Mesenchymal stem cell (in vitro differentiated cells and primary cell): ENCODE measurements around the gene NOC3L.

Source experiments
- DNase-seq: peaks from one replicate; pipeline ENCODE4 v3.0.0-alpha.2; 2013
- H2AFZ ChIP-seq: one replicate; pipeline ENCODE4 v1.6.1; 2013; ENCODE audit warnings: low read depth, mild to moderate bottlenecking, control low read depth, inconsistent platforms, low read length, moderate library complexity
- H2AK5ac ChIP-seq: 2 replicates; pipeline ENCODE4 v1.6.1; 2013; ENCODE audit warnings: low read length, moderate library complexity, mild to moderate bottlenecking, inconsistent platforms; ENCODE audit not compliant: severe bottlenecking
- H2BK120ac ChIP-seq: one replicate; pipeline ENCODE4 v1.6.1; 2013; ENCODE audit warnings: low read depth, mild to moderate bottlenecking, inconsistent platforms, low read length, moderate library complexity
- H2BK12ac ChIP-seq, 2 experiments: one replicate each; pipeline ENCODE4 v1.6.1; 2013; ENCODE audit warnings: inconsistent platforms in 2 of 2, low read length in 2 of 2, mild to moderate bottlenecking in 2 of 2, moderate library complexity in 2 of 2, control low read depth in 1 of 2
- H2BK15ac ChIP-seq: one replicate; pipeline ENCODE4 v1.6.1; 2013; ENCODE audit warnings: mild to moderate bottlenecking, low read depth, inconsistent platforms; ENCODE audit not compliant: poor library complexity, severe bottlenecking
- H2BK5ac ChIP-seq: 2 replicates; pipeline ENCODE4 v1.6.1; 2013; ENCODE audit warnings: low read depth, mild to moderate bottlenecking, low read length, control low read depth, inconsistent platforms; ENCODE audit not compliant: poor library complexity, severe bottlenecking
- H3K14ac ChIP-seq, 2 experiments: one replicate each; pipeline ENCODE4 v1.6.1; 2013; ENCODE audit warnings: inconsistent platforms in 2 of 2, low read length in 2 of 2, control low read depth in 1 of 2, mild to moderate bottlenecking in 1 of 2, moderate library complexity in 1 of 2
- H3K18ac ChIP-seq, 2 experiments: one replicate each; pipeline ENCODE4 v1.6.1; 2013; ENCODE audit warnings: inconsistent platforms in 2 of 2, low read length in 2 of 2, control low read depth in 1 of 2, low read depth in 1 of 2, mild to moderate bottlenecking in 1 of 2
- H3K23ac ChIP-seq, 2 experiments: one replicate each; pipeline ENCODE4 v1.6.1; 2013; ENCODE audit warnings: inconsistent platforms in 2 of 2, low read length in 2 of 2, mild to moderate bottlenecking in 2 of 2, moderate library complexity in 2 of 2, control low read depth in 1 of 2
- H3K27ac ChIP-seq: 2 replicates; pipeline ENCODE4 v1.5.1; 2013; ENCODE audit warnings: mild to moderate bottlenecking, moderate library complexity, low read length, control low read depth, inconsistent platforms; ENCODE audit not compliant: poor library complexity, severe bottlenecking
- H3K27me3 ChIP-seq, 2 experiments: 2 replicates each; pipeline versions ENCODE4 v1.6.1 to v1.7.0; 2013; ENCODE audit warnings: low read length in 2 of 2, mild to moderate bottlenecking in 2 of 2, moderate library complexity in 2 of 2, control low read depth in 1 of 2, inconsistent platforms in 1 of 2; ENCODE audit not compliant: control insufficient read depth in 1 of 2, insufficient read depth in 1 of 2
- H3K36me3 ChIP-seq, 2 experiments: 2 replicates each; pipeline versions ENCODE4 v1.6.1 to v1.7.0; 2013; ENCODE audit warnings: low read length in 2 of 2, control low read depth in 1 of 2, inconsistent platforms in 1 of 2, low read depth in 1 of 2, mild to moderate bottlenecking in 1 of 2; ENCODE audit not compliant: insufficient read depth in 2 of 2, control insufficient read depth in 1 of 2
- H3K4ac ChIP-seq, 2 experiments: one replicate each; pipeline ENCODE4 v1.6.1; 2013; ENCODE audit warnings: inconsistent platforms in 2 of 2, low read length in 2 of 2, mild to moderate bottlenecking in 2 of 2, moderate library complexity in 2 of 2, control low read depth in 1 of 2, low read depth in 1 of 2
- H3K4me1 ChIP-seq: 2 replicates; pipeline ENCODE4 v1.6.1; 2013; ENCODE audit warnings: low read depth, low read length, control low read depth; ENCODE audit not compliant: control insufficient read depth, insufficient read depth
- H3K4me2 ChIP-seq: 2 replicates; pipeline ENCODE4 v1.6.1; 2013; ENCODE audit warnings: low read length, mild to moderate bottlenecking, inconsistent platforms; ENCODE audit not compliant: poor library complexity, severe bottlenecking
- H3K4me3 ChIP-seq, 2 experiments: 2 replicates each; pipeline versions ENCODE4 v1.5.1 to v1.7.0; 2013; ENCODE audit warnings: low read length in 2 of 2, mild to moderate bottlenecking in 2 of 2, control low read depth in 1 of 2, low read depth in 1 of 2; ENCODE audit not compliant: insufficient read depth in 1 of 2
- H3K79me1 ChIP-seq: replicated peaks from 2 replicates; pipeline ENCODE4 v1.6.1; 2013; ENCODE audit warnings: mild to moderate bottlenecking, control low read depth, low read length, inconsistent platforms; ENCODE audit not compliant: poor library complexity, severe bottlenecking
- H3K9ac ChIP-seq: 2 replicates; pipeline ENCODE4 v1.7.0; 2013; ENCODE audit warnings: mild to moderate bottlenecking, low read length, moderate library complexity
- H3K9me3 ChIP-seq: 2 replicates; pipeline ENCODE4 v1.7.0; 2013; ENCODE audit warnings: mild to moderate bottlenecking, low read length; ENCODE audit not compliant: control insufficient read depth
- H4K8ac ChIP-seq: one replicate; pipeline ENCODE4 v1.6.1; 2013; ENCODE audit warnings: inconsistent platforms, mild to moderate bottlenecking, low read length, moderate library complexity
- H4K91ac ChIP-seq: one replicate; pipeline ENCODE4 v1.6.1; 2013; ENCODE audit warnings: mild to moderate bottlenecking, low read length, inconsistent platforms
- WGBS: methylation state at CpG from one replicate; pipeline ENCODE4 v1.1.7; 2013; ENCODE audit warnings: mixed read lengths; 5-methylcytosine and 5-hydroxymethylcytosine counted together

Gene NOC3L

DNA sequence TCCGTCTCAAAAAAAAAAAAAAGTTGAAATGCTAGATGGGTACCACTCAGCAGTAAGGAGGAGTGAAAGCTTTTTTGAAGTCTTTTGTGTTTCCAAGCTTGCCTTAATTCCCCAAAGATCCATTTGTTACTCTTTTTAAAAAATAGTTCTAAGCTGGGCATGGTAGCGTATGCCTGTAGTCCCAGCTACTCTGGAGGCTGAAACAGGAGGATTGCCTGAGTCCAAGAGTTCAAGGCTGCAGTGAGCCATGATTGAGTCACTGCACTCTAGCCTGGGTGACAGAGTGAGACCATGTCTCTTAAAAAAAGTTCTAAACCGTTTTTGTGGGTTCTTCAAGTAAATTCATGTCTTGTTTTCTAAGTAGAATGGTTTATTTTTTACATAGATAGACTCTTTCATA, 44.9 kb upstream of the NOC3L start:
- H3K14ac ChIP-seq = no peak overlapping the region
- H3K36me3 ChIP-seq = no peaks in the 10 kb centered on the region
- H3K4me2 ChIP-seq = no peak overlapping the region
- H2AFZ ChIP-seq = no peak overlapping the region
- no peak overlapping the region for H3K9ac ChIP-seq
- no peak overlapping the region for H3K4me3 ChIP-seq
- DNase-seq = no peak
- WGBS = 93% methylated on average over 2 of the region's 3 CpGs
- no peak overlapping the region for H3K18ac ChIP-seq
- no peak overlapping the region for H4K91ac ChIP-seq
- H3K4me1 ChIP-seq = peaks cover 6% of the 10 kb centered on the region
- no peak overlapping the region for H3K27ac ChIP-seq
- H4K8ac ChIP-seq = no peak overlapping the region
- H2BK5ac ChIP-seq = no peak overlapping the region
- H2BK12ac ChIP-seq = no peak overlapping the region
- H3K27me3 ChIP-seq = no peaks in the 10 kb centered on the region
- H3K23ac ChIP-seq = no peak overlapping the region
- no peaks in the 10 kb centered on the region for H3K9me3 ChIP-seq
- no peak overlapping the region for H2AK5ac ChIP-seq
- peaks cover 4% of the 10 kb centered on the region for H3K79me1 ChIP-seq
- H2BK15ac ChIP-seq = no peak overlapping the region
- H3K4ac ChIP-seq = no peak overlapping the region
- H2BK120ac ChIP-seq = no peak overlapping the region

DNA sequence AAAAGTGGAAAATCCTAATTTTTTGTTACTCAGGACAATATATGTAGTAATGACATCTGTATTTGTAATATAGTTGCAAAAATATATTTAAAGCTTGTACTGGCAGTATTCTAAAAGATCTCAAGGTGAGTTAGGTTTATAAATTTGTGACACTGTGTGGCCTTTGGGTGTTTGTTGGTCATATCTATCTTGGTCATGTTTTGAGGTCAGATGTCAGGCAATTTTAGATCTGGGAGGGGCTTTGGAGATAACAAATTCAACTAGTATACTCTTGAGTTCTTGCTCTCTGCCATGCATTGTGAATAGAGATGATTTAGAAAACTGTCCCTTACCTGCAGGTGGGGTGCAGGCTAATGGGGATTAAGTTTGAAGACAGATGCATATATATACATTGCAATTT, 42.7 kb upstream of the NOC3L start:
- no peak overlapping the region for H3K23ac ChIP-seq
- peaks cover 3% of the 10 kb centered on the region for H3K4me1 ChIP-seq
- DNase-seq = no peak
- H2BK120ac ChIP-seq = no peak overlapping the region
- peak overlapping the region in 1 of 2 experiments; percentile 95 for H3K4me3 ChIP-seq
- no peak overlapping the region for H4K8ac ChIP-seq
- no peak overlapping the region for H3K18ac ChIP-seq
- no peaks in the 10 kb centered on the region for H3K27me3 ChIP-seq
- no peaks in the 10 kb centered on the region for H3K79me1 ChIP-seq
- H3K27ac ChIP-seq = no peak overlapping the region
- no peak overlapping the region for H2AK5ac ChIP-seq
- H3K36me3 ChIP-seq = no peaks in the 10 kb centered on the region
- no peak overlapping the region for H3K4ac ChIP-seq
- H3K9me3 ChIP-seq = no peaks in the 10 kb centered on the region
- H2BK15ac ChIP-seq = no peak overlapping the region
- no peak overlapping the region for H3K14ac ChIP-seq
- H3K9ac ChIP-seq = peak overlapping the region; percentile 87
- no peak overlapping the region for H2BK12ac ChIP-seq
- no peak overlapping the region for H4K91ac ChIP-seq
- no peak overlapping the region for H2AFZ ChIP-seq
- H3K4me2 ChIP-seq = no peak overlapping the region
- no peak overlapping the region for H2BK5ac ChIP-seq

DNA sequence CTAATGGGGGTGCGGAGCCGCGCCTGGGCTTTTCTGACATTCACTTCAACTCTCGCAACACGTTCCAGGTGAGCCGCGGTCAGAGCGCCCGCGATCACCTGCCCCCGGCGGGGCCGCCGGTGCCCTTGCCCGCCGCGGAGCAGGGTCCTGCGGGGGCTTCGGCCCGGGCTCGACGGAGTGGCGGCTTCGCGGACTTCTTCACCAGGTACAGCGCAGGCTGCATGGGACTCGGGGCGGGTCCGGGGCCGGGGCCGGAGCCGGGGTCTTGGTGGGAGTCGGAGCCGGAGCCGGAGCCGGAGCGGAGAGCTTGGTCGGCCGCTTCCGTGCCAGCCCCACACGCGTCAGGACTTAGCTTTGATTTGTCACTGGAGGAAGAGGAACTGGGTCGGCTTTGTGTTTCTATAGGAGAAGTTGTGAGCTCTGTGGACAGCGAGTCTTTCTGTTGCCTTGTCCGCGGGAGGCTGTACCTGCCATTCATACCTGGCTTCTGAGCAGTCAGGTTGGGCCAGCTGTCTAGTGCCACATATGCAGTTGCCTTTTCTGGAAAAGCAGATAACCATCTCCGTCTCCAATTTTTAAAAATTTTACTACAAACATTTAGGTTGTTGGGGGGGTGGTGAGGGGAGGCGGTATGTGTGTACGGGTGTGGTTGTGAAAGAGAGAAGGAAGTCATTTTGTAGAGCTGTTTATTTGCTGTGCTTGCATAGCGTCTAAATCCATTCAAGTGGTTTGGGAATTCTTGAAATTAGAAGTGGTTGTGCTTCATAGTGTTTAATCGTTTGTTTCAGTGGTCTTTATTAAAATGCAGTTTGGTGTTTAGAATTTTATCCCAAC, 40.9 kb upstream of the NOC3L start:
- Histone ChIP-seq H3K79me1 (no peaks in the 10 kb centered on the region), H2BK5ac (peak overlapping the region; percentile 84)

DNA sequence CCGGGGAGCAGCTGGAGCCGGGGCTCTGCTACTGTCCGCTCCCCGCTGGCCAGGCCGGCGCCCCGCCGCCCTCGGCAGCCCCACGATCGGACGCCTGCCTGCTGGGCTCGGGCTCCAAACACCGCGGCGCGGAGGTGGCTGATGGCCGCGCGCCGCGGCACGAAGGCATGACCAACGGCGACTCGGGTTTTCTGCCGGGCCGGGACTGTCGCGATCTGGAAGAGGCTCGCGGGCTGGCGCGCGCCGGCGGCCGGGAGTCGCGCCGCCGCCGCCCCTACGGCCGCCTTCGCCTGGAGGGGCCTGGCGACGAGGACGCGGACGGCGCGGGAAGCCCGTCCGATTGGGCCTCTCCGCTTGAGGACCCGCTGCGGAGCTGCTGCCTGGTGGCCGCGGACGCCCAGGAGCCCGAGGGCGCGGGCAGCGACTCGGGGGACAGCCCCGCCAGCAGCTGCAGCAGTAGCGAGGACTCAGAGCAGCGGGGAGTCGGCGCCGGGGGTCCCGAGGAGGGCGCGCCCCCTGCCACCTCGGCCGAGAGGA, 40.2 kb upstream of the NOC3L start:
- peak overlapping the region; percentile 87 for H3K9ac ChIP-seq
- no peaks in the 10 kb centered on the region for H3K4me1 ChIP-seq
- WGBS = under 1% methylated on average over 51 of the region's 77 CpGs
- H4K8ac ChIP-seq = peak overlapping the region; percentile 41
- H3K79me1 ChIP-seq = no peaks in the 10 kb centered on the region
- peak overlapping the region; percentile 97 for H2BK15ac ChIP-seq
- H2BK12ac ChIP-seq = no peak overlapping the region
- peak overlapping the region; percentile 39 for H4K91ac ChIP-seq
- H3K4me2 ChIP-seq = peak overlapping the region; percentile 86
- peak overlapping the region; percentile 83 to 90 for H3K23ac ChIP-seq
- peak overlapping the region; percentile 94 to 95 for H3K4me3 ChIP-seq
- peak; percentile 50 for DNase-seq
- no peaks in the 10 kb centered on the region for H3K36me3 ChIP-seq
- H3K14ac ChIP-seq = peak overlapping the region; percentile 2 to 35
- H3K4ac ChIP-seq = peak overlapping the region; percentile 9 to 67
- peak overlapping the region; percentile 44 to 89 for H3K18ac ChIP-seq
- peak overlapping the region; percentile 94 for H2AFZ ChIP-seq
- H2AK5ac ChIP-seq = no peak overlapping the region
- no peak overlapping the region for H2BK120ac ChIP-seq
- peak overlapping the region; percentile 84 for H2BK5ac ChIP-seq
- H3K27me3 ChIP-seq = no peaks in the 10 kb centered on the region
- H3K27ac ChIP-seq = peak overlapping the region; percentile 12
- no peaks in the 10 kb centered on the region for H3K9me3 ChIP-seq

More for the DNA sequence above, 40.9 kb upstream of the NOC3L start:
- Histone ChIP-seq H2AFZ (peak overlapping the region; percentile 94), H3K18ac (peak overlapping the region; percentile 44 to 89), H2BK12ac (no peak overlapping the region), H4K8ac (peak overlapping the region; percentile 28), H2AK5ac (no peak overlapping the region), H3K14ac (peak overlapping the region in 1 of 2 experiments; percentile 35), H2BK15ac (peak overlapping the region; percentile 97), H4K91ac (no peak overlapping the region), H2BK120ac (peak overlapping the region; percentile 19), H3K4me3 (peak overlapping the region; percentile 94 to 95), H3K4me2 (peak overlapping the region; percentile 86), H3K4me1 (no peaks in the 10 kb centered on the region), H3K27ac (peak overlapping the region; percentile 50), H3K27me3 (no peaks in the 10 kb centered on the region), H3K9me3 (no peaks in the 10 kb centered on the region), H3K23ac (peak overlapping the region in 1 of 2 experiments; percentile 72), H3K36me3 (no peaks in the 10 kb centered on the region), H3K9ac (peak overlapping the region; percentile 87), H3K4ac (peak overlapping the region in 1 of 2 experiments; percentile 67)
- WGBS = under 1% methylated on average over 48 of the region's 51 CpGs
- peak; percentile 88 for DNase-seq
